Stimulated activated CD4-positive, alpha-beta T cell treated with anti-CD3 and anti-CD28 coated beads, Interleukin-2, amount 100 ng/mL, for 24 hours (primary cell): ENCODE results near the gene ABCB11.
"Not testable (repeated sequence)": the region's sequence is repeated elsewhere in the genome, so short reads cannot be mapped to it uniquely, and the experiment has no call there.

ENCODE experiments used
- DNase-seq, 2 donors: peaks; one replicate each; pipeline ENCODE4 v3.0.0-alpha.2; 2020

ABCB11 gene

GRCh38 chr2:168969865-168970264 lies 61.3 kb downstream of the ABCB11 start:
- DNase-seq: no peak

- DNase-seq: no peak
Measured at GRCh38 chr2:168968342-168968741, 62.8 kb downstream of the ABCB11 start.

- DNase-seq: no peak
Measured at GRCh38 chr2:168964251-168964807, 66.8 kb downstream of the ABCB11 start.

GRCh38 chr2:168962636-168963035 lies 68.5 kb downstream of the ABCB11 start:
- DNase-seq: no peak

GRCh38 chr2:168961450-168962229 lies 69.5 kb downstream of the ABCB11 start:
- DNase-seq: peak in 1 of 2 donors; percentile 34

GRCh38 chr2:168956392-168956791 lies 74.7 kb downstream of the ABCB11 start:
- DNase-seq: no peak

- DNase-seq: no peak
Measured at GRCh38 chr2:168955321-168955720, 75.8 kb downstream of the ABCB11 start.

GRCh38 chr2:168954256-168954655 lies 76.9 kb downstream of the ABCB11 start:
- no peak for DNase-seq

GRCh38 chr2:168952424-168952823 lies 78.7 kb downstream of the ABCB11 start:
- no peak for DNase-seq

- DNase-seq: no peak
Measured at GRCh38 chr2:168951871-168952270, 79.3 kb downstream of the ABCB11 start.

GRCh38 chr2:168949324-168949723 lies 81.8 kb downstream of the ABCB11 start:
- no peak for DNase-seq

GRCh38 chr2:168948621-168949212 lies 82.4 kb downstream of the ABCB11 start:
- no peak for DNase-seq

GRCh38 chr2:168945508-168945907 lies 85.6 kb downstream of the ABCB11 start:
- DNase-seq: no peak

- DNase-seq: no peak
Measured at GRCh38 chr2:168944065-168944464, 87.1 kb downstream of the ABCB11 start.

- no peak for DNase-seq
Measured at GRCh38 chr2:168941297-168941696, 89.8 kb downstream of the ABCB11 start.

- DNase-seq: no peak
Measured at GRCh38 chr2:168939918-168940317, 91.2 kb downstream of the ABCB11 start.

GRCh38 chr2:168939061-168939460 lies 92.1 kb downstream of the ABCB11 start:
- DNase-seq: no peak

GRCh38 chr2:168935810-168936581 lies 95.1 kb downstream of the ABCB11 start:
- DNase-seq: no peak

GRCh38 chr2:168934826-168935225 lies 96.3 kb downstream of the ABCB11 start:
- no peak for DNase-seq

- DNase-seq: not testable (repeated sequence)
Measured at GRCh38 chr2:168932174-168932573, 99.0 kb downstream of the ABCB11 start.

- no peak for DNase-seq
Measured at GRCh38 chr2:168930242-168930641, 100.9 kb downstream of the ABCB11 start.

- DNase-seq: no peak
Measured at GRCh38 chr2:168929031-168929430, 102.1 kb downstream of the ABCB11 start.

- DNase-seq: no peak
Measured at GRCh38 chr2:168928113-168928831, 102.9 kb downstream of the ABCB11 start.
